Measurements from ENCODE around the gene RFTN1. TPM values are rescaled to one million over a fixed set of nuclear protein-coding genes. Genes with fewer than 3 reads are reported as not detected.
A peak's percentile ranks its signal among the peaks of the same experiment; 100 is the strongest.

The RFTN1 gene
- total and polyA plus RNA-seq, 2 of the 8 experiments (the other 6 are each of a cell fraction or from before 2014, with no cell fraction given) = 4.6 to 6.7 TPM

GRCh38 chr3:16504692-16505091 lies 8.8 kb downstream of the RFTN1 start:
- FAIRE-seq = no peak
- peaks cover 0 to 5% (median 2%) of the 10 kb centered on the region in 4 experiments; a peak in 1 of 7 replicates for H3K4me1 ChIP-seq (replicated peaks in 1 of 4; ENCODE audit: control insufficient read depth in 3 of 4, insufficient read depth in 4 of 4, low read length in 3 of 4)
- no peaks in the 10 kb centered on the region for H3K79me2 ChIP-seq (ENCODE audit: control insufficient read depth in 1 of 2, insufficient read depth in 2 of 2, low read length in 2 of 2)
- H3K4me3 ChIP-seq (ENCODE audit: extremely low read depth in 1 of 4, insufficient read depth in 2 of 4, low read depth in 3 of 4, low read length in 4 of 4) = no peak overlapping the region
- no peak overlapping the region for H4K91ac ChIP-seq (replicated peaks; ENCODE audit: insufficient read length, low read length)
- no peak overlapping the region for H3K4me2 ChIP-seq (ENCODE audit: insufficient read depth in 1 of 2, low read depth in 2 of 2, low read length in 2 of 2)
- 68% methylated on average over 4 of the region's 4 CpGs; no CpG with 5 or more reads in 1 of the 2 experiments for WGBS, 2 experiments (ENCODE audit: extremely low coverage in 1 of 2, insufficient coverage in 1 of 2, insufficient read length in 1 of 2, insufficient replicate concordance in 2 of 2, low coverage in 1 of 2, low lambda C conversion rate in 2 of 2, missing lambda C conversion rate in 1 of 2)
- TF ChIP-seq BRCA1 (IDR thresholded peaks at IDR 0.05; ENCODE audit: low read depth, low read length) (no peak), CHD1 (IDR thresholded peaks at IDR 0.05; ENCODE audit: low read depth, low read length) (no peak), TEAD4 (IDR thresholded peaks at IDR 0.05; ENCODE audit: low read depth, low read length) (no peak), HDAC6 (IDR thresholded peaks at IDR 0.05; ENCODE audit: low read depth, low read length) (no peak), FOSL1 (IDR thresholded peaks at IDR 0.05; ENCODE audit: insufficient read depth, low read depth, low read length) (no peak), RAD21 (IDR thresholded peaks at IDR 0.05 in 1 of 2, conservative IDR thresholded peaks at IDR 0.05 in 1 of 2; ENCODE audit: low read depth in 2 of 2, low read length in 2 of 2) (no peak)
- CTCF ChIA-PET (ENCODE audit: partially characterized antibody) = interaction anchor here (0.6 to 1.4 kb wide), 6 partner anchors 14 to 215 kb away, joined by 3 to 5 read pairs (median 4); no protein-coding TSS in a partner anchor
- H3K9me3 ChIP-seq (ENCODE audit: insufficient read depth in 2 of 2, low read depth in 1 of 2, low read length in 1 of 2) = no peaks in the 10 kb centered on the region
- H3K79me1 ChIP-seq (ENCODE audit: low read depth, low read length) = no peaks in the 10 kb centered on the region
- no peak overlapping the region for H4K8ac ChIP-seq (ENCODE audit: extremely low read depth, insufficient read depth, low read length)
- H3K14ac ChIP-seq (ENCODE audit: insufficient read length) = no peak overlapping the region
- no peak overlapping the region for H2AFZ ChIP-seq (ENCODE audit: low read length)
- no peak overlapping the region for H3K27ac ChIP-seq (ENCODE audit: low read depth, low read length)
- no peak overlapping the region for H3K18ac ChIP-seq (ENCODE audit: extremely low read depth, low read length)
- H2BK20ac ChIP-seq (ENCODE audit: low read length) = no peak overlapping the region
- H4K5ac ChIP-seq (ENCODE audit: insufficient read length, low read depth, low read length) = no peak overlapping the region
- no peaks in the 10 kb centered on the region for H3K27me3 ChIP-seq (replicated peaks in 1 of 4; ENCODE audit: control insufficient read depth in 3 of 4, extremely low read depth in 1 of 4, insufficient read depth in 3 of 4, low read length in 3 of 4)
- H2AK5ac ChIP-seq (ENCODE audit: low read depth, low read length) = no peak overlapping the region
- no peak overlapping the region for H3K9ac ChIP-seq (replicated peaks in 1 of 4; ENCODE audit: extremely low read depth in 1 of 4, low read depth in 3 of 4, low read length in 3 of 4)
- DNase-seq (ENCODE audit: low read depth in 1 of 2, low spot score in 2 of 2) = no peak
- no peak overlapping the region for H2BK12ac ChIP-seq (ENCODE audit: low read depth, low read length)
- no peak overlapping the region for H2BK5ac ChIP-seq (ENCODE audit: low read depth, low read length)
- H3K36me3 ChIP-seq (ENCODE audit: control insufficient read depth in 2 of 4, insufficient read depth in 4 of 4, low read length in 3 of 4) = no peaks in the 10 kb centered on the region
- H2BK15ac ChIP-seq (ENCODE audit: low read length) = 0 out of 2 replicates have a peak overlapping the region, but pooled peaks have one; percentile 49
- no peak overlapping the region for H2BK120ac ChIP-seq (replicated peaks; ENCODE audit: low read depth, low read length)
- no peak overlapping the region for H3K4ac ChIP-seq (replicated peaks; ENCODE audit: insufficient read length, low read depth, low read length)
- no peak overlapping the region for H3K23ac ChIP-seq (ENCODE audit: insufficient read length)
- H3K23me2 ChIP-seq (ENCODE audit: low read depth, low read length) = peaks cover 3% of the 10 kb centered on the region; the same call in 1 of the 2 replicates
- H4K20me1 ChIP-seq (replicated peaks in 1 of 2; ENCODE audit: control insufficient read depth in 1 of 2, insufficient read depth in 2 of 2, low read length in 2 of 2) = peaks cover 0 to 3% of the 10 kb centered on the region in 2 experiments
- H3K56ac ChIP-seq (replicated peaks; ENCODE audit: insufficient read length, low read depth, low read length) = no peak overlapping the region
- POLR2A ChIA-PET (ENCODE audit: partially characterized antibody) = no interaction called here

Measured in H1 (cell line).